Lower lobe of right lung (tissue), 2 donors: Measurements from ENCODE around the gene PRELID3B. TPM values are rescaled to one million over a fixed set of nuclear protein-coding genes. Genes with fewer than 3 reads are reported as not detected.
A peak's percentile ranks its signal among the peaks of the same experiment; 100 is the strongest.

ENCODE experiments used
- ATAC-seq, 2 donors: fragments of 200-7000 bp; cut with Tn5 transposase; one replicate each; pipeline ENCODE4 v1.9.1; 2020 to 2022; ENCODE audit warnings: mild to moderate bottlenecking in 2 of 2, moderate library complexity in 2 of 2
- DNase-seq: peaks from one replicate; pipeline ENCODE4 v3.0.0-alpha.2; 2020
- H3K27ac ChIP-seq: fragments of 200-600 bp; one replicate; pipeline ENCODE4 v1.8.0; 2022
- H3K27me3 ChIP-seq: fragments of 200-600 bp; one replicate; pipeline ENCODE4 v1.8.0; 2022; ENCODE audit warnings: low read depth
- H3K36me3 ChIP-seq: fragments of 200-600 bp; one replicate; pipeline ENCODE4 v1.8.0; 2022; ENCODE audit warnings: mild to moderate bottlenecking
- H3K4me1 ChIP-seq: fragments of 200-600 bp; one replicate; pipeline ENCODE4 v1.8.0; 2022
- H3K4me3 ChIP-seq: fragments of 200-600 bp; one replicate; pipeline ENCODE4 v1.8.0; 2022; ENCODE audit warnings: mild to moderate bottlenecking
- H3K9me3 ChIP-seq: fragments of 200-600 bp; one replicate; pipeline ENCODE4 v1.8.0; 2022
- CTCF ChIP-seq: fragments of 200-600 bp; IDR thresholded peaks from one replicate; pipeline ENCODE4 v1.8.0; 2022; ENCODE audit warnings: antibody characterized with exemption, mild to moderate bottlenecking
- intact Hi-C: fragments of 100-400 bp; cut with DNase I; formaldehyde crosslinking; loops from one replicate; pipeline ENCODE4 v1.11.0; 2022
- total RNA-seq: library from RNA; stranded (reverse); fragmentation: NEBNext Ultra II Directional; extraction: Animal tissue kit (Norgen Biotek cat#: 25700); gene quantifications from one replicate; pipeline ENCODE4 v1.2.1, GENCODE V29; 2021
- donor health status: DM: no; HTN: yes; CAD: no; lungs with severe emphysema.

The PRELID3B gene
- total RNA-seq, 1 donor from 2014 or later, result 43.0 TPM

- no peak for ATAC-seq
- intact Hi-C loops, result no loop called here
- Histone ChIP-seq H3K36me3 (no peaks in the 10 kb centered on the region), H3K27ac (no peak overlapping the region), H3K27me3 (no peaks in the 10 kb centered on the region), H3K4me1 (peaks cover 13% of the 10 kb centered on the region), H3K4me3 (no peak overlapping the region), H3K9me3 (no peaks in the 10 kb centered on the region)
- no peak for DNase-seq
- TF ChIP-seq CTCF, result no peak
Measured at GRCh38 chr20:59050437-59050836, 7.9 kb upstream of the PRELID3B start.

- DNase-seq (no peak), ATAC-seq (no peak)
- no peak overlapping the region for H3K4me3 ChIP-seq
- H3K4me1 ChIP-seq, result peaks cover 13% of the 10 kb centered on the region
- no peaks in the 10 kb centered on the region for H3K36me3 ChIP-seq
- H3K27ac ChIP-seq, result peak overlapping the region; percentile 61
- no peaks in the 10 kb centered on the region for H3K9me3 ChIP-seq
- H3K27me3 ChIP-seq, result no peaks in the 10 kb centered on the region
- TF ChIP-seq CTCF, result no peak
- intact Hi-C loops, result no loop called here
Measured at GRCh38 chr20:59048681-59049030, 6.1 kb upstream of the PRELID3B start.

GRCh38 chr20:59047938-59048680, 5.5 kb upstream of the PRELID3B start:
- Histone ChIP-seq H3K36me3 (no peaks in the 10 kb centered on the region), H3K27me3 (no peaks in the 10 kb centered on the region), H3K4me1 (peaks cover 18% of the 10 kb centered on the region), H3K27ac (peak overlapping the region; percentile 61), H3K4me3 (no peak overlapping the region), H3K9me3 (no peaks in the 10 kb centered on the region)
- TF ChIP-seq CTCF, result no peak
- peak; percentile 95 for ATAC-seq
- no peak for DNase-seq
- intact Hi-C loops, result no loop called here

GRCh38 chr20:59046862-59047261, 4.3 kb upstream of the PRELID3B start:
- no peak for DNase-seq
- Histone ChIP-seq H3K9me3 (no peaks in the 10 kb centered on the region), H3K36me3 (no peaks in the 10 kb centered on the region), H3K4me1 (peaks cover 20% of the 10 kb centered on the region), H3K27me3 (no peaks in the 10 kb centered on the region), H3K4me3 (no peak overlapping the region), H3K27ac (peak overlapping the region; percentile 61)
- no peak for ATAC-seq
- no peak for TF ChIP-seq CTCF
- intact Hi-C loops, result no loop called here

GRCh38 chr20:59044796-59045195, 2.2 kb upstream of the PRELID3B start:
- no peaks in the 10 kb centered on the region for H3K36me3 ChIP-seq
- no peak for TF ChIP-seq CTCF
- no peak overlapping the region for H3K4me3 ChIP-seq
- no peaks in the 10 kb centered on the region for H3K27me3 ChIP-seq
- peaks cover 41% of the 10 kb centered on the region for H3K4me1 ChIP-seq
- ATAC-seq (no peak), DNase-seq (no peak)
- no peaks in the 10 kb centered on the region for H3K9me3 ChIP-seq
- intact Hi-C loops, result no loop called here
- no peak overlapping the region for H3K27ac ChIP-seq
